NCI-H748 (cell line): ENCODE data around the gene ARHGEF4.
"Not testable (repeated sequence)": the region's sequence is repeated elsewhere in the genome, so short reads cannot be mapped to it uniquely, and the experiment has no call there.

Experiments
- DNase-seq: peaks from one replicate; lab custom pipeline; 2025; ENCODE audit not compliant: unreplicated experiment; lab: John Stamatoyannopoulos, UW

Gene ARHGEF4

GRCh38 chr2:131046918-131047652 is 210.4 kb downstream of the ARHGEF4 start:
- DNase-seq: no peak

- DNase-seq: no peak
Observed at GRCh38 chr2:131047920-131048560, 211.3 kb downstream of the ARHGEF4 start.

- DNase-seq: no peak
Observed at GRCh38 chr2:131048641-131049040, 211.9 kb downstream of the ARHGEF4 start.

GRCh38 chr2:131049150-131049718 is 212.5 kb downstream of the ARHGEF4 start:
- no peak for DNase-seq

- DNase-seq: no peak
Observed at GRCh38 chr2:131050896-131051295, 214.2 kb downstream of the ARHGEF4 start.

GRCh38 chr2:131052741-131053263 is 216.1 kb downstream of the ARHGEF4 start:
- DNase-seq: no peak

- no peak for DNase-seq
Observed at GRCh38 chr2:131054488-131054887, 217.8 kb downstream of the ARHGEF4 start.

GRCh38 chr2:131055169-131056065 is 218.7 kb downstream of the ARHGEF4 start:
- no peak for DNase-seq

- DNase-seq: no peak
Observed at GRCh38 chr2:131056204-131056931, 219.7 kb downstream of the ARHGEF4 start.

- no peak for DNase-seq
Observed at GRCh38 chr2:131056932-131057287, 220.2 kb downstream of the ARHGEF4 start.

- DNase-seq: no peak
Observed at GRCh38 chr2:131058214-131058843, 221.6 kb downstream of the ARHGEF4 start.

GRCh38 chr2:131058920-131059319 is 222.2 kb downstream of the ARHGEF4 start:
- DNase-seq: no peak

GRCh38 chr2:131063501-131064283 is 227.0 kb downstream of the ARHGEF4 start:
- DNase-seq: no peak

GRCh38 chr2:131064589-131065512 is 228.1 kb downstream of the ARHGEF4 start:
- DNase-seq: no peak

GRCh38 chr2:131067465-131068125 is 230.9 kb downstream of the ARHGEF4 start:
- no peak for DNase-seq

GRCh38 chr2:131068172-131068571 is 231.5 kb downstream of the ARHGEF4 start:
- not testable (repeated sequence) for DNase-seq

- DNase-seq: not testable (repeated sequence)
Observed at GRCh38 chr2:131075578-131075977, 238.9 kb downstream of the ARHGEF4 start.

GRCh38 chr2:131076707-131077106 is 240.0 kb downstream of the ARHGEF4 start:
- DNase-seq: no peak
